ENCODE measurements around the gene MBTD1. TPM values are rescaled to one million over a fixed set of nuclear protein-coding genes. Genes with fewer than 3 reads are reported as not detected.
"Not testable (repeated sequence)": the region's sequence is repeated elsewhere in the genome, so short reads cannot be mapped to it uniquely, and the experiment has no call there.

The MBTD1 gene
- total RNA-seq, 1 experiment from 2014 or later, result 19.3 TPM

DNA sequence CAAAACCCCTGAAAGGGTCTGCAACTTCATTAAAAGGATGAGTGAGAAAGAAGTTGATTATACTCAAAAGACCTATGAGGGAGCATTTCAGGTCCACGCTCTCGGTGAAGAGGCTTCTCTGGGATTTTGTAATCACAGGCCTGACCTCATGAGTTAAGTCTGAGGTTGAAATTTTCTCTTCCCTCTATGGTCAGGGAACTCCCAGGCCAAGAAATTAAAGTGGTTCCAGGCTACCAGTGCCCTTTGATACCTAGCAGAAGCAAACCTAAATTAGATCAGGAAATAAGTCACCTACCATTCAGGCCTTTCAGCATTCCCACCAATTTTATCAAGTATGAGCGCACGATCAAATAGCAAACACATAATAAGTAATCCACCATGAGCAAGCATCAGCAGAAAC lies 27.9 kb downstream of the MBTD1 start:
- H3K4me3 ChIP-seq (ENCODE audit: insufficient read depth, low read depth, low read length), result no peak overlapping the region
- no peak for DNase-seq
- H3K27me3 ChIP-seq (ENCODE audit: control insufficient read depth, insufficient read depth, low read length), result no peaks in the 10 kb centered on the region
- H3K36me3 ChIP-seq (replicated peaks; ENCODE audit: control insufficient read depth, insufficient read depth, low read length), result no peaks in the 10 kb centered on the region

DNA sequence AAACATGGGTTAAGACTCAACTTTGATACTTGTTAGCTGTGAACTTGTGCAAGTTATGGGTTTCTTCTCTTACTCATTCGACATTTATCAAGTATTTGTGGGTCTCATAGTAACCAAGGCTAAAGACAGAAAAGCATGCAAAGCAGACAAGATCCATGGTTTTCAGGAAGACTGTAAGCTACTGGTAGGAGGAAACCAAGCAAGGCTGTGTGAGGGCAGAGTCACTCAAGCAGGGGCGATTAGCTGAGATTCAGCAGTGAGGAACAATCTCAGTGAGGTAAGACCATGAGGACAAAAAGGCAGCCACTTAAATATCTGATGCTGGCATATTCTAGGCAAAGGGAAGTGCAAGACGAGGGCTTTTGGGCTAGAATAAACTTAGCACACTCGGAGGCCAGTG lies 29.5 kb downstream of the MBTD1 start:
- H3K36me3 ChIP-seq (replicated peaks; ENCODE audit: control insufficient read depth, insufficient read depth, low read length), result peaks cover 1% of the 10 kb centered on the region; the same call in 1 of the 2 replicates
- no peak for DNase-seq
- H3K4me3 ChIP-seq (ENCODE audit: insufficient read depth, low read depth, low read length), result no peak overlapping the region
- no peaks in the 10 kb centered on the region for H3K27me3 ChIP-seq (ENCODE audit: control insufficient read depth, insufficient read depth, low read length)

DNA sequence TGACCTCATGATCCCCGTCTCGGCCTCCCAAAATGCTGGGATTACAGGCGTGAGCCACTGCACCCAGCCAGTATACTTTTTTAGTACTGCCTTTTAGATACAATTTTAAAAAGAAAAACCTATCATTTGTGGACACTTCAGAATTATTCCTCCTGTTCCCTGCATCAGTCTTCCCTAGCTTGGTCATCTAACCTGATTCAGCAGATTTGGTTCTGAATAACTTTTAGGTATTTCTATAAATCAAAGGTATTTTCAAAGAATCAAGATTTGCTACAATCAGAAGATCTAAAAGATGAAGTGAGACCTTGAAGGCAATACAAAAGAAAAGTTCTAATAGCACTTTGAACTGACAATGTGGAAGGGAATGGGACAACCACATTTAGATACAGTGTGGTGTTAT lies 30.0 kb downstream of the MBTD1 start:
- no peaks in the 10 kb centered on the region for H3K27me3 ChIP-seq (ENCODE audit: control insufficient read depth, insufficient read depth, low read length)
- DNase-seq, result no peak
- no peak overlapping the region for H3K4me3 ChIP-seq (ENCODE audit: insufficient read depth, low read depth, low read length)
- peaks cover 2% of the 10 kb centered on the region; the same call in 1 of the 2 replicates for H3K36me3 ChIP-seq (replicated peaks; ENCODE audit: control insufficient read depth, insufficient read depth, low read length)

DNA sequence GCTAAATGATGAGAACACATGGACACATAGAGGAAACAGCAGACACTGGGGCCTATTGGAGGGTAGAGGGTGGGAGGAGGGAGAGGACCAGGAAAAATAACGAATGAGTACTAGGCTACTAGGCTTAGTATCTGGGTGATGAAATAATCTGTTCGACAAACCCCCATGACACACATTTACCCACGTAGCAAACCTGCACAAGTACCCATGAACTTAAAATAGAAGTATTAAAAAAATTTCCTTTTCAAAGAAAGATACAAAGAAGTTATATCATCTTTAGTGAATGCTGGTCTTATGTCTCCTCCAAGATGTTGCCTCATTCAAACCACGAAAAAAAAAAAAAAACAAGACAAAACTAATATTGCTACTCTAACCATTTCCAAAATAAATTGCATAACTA lies 31.7 kb downstream of the MBTD1 start:
- DNase-seq, result no peak

DNA sequence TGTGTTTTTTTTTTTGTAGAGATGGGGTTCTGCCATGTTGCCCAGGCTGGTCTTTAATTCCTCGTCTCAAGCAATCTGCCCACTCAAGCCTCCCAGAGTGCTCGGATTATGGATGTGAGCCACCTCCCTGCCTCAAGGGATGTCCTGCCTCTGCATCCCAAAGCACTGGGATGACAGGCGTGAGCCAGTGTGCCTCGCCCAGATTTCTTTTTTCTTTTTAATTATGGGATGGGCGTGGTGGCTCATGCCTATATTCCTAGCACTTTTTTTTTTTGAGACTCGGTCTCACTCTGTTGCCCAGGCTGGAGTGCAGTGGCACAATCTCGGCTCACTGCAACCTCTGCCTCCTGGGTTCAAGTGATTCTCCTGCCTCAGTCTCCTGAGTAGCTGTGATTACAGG lies 34.3 kb downstream of the MBTD1 start:
- H3K27me3 ChIP-seq (ENCODE audit: control insufficient read depth, insufficient read depth, low read length); DNase-seq; H3K36me3 ChIP-seq (replicated peaks; ENCODE audit: control insufficient read depth, insufficient read depth, low read length); H3K4me3 ChIP-seq (ENCODE audit: insufficient read depth, low read depth, low read length): not testable (repeated sequence)

More for the DNA sequence above, 31.7 kb downstream of the MBTD1 start:
- no peak overlapping the region for H3K4me3 ChIP-seq (ENCODE audit: insufficient read depth, low read depth, low read length)
- H3K27me3 ChIP-seq (ENCODE audit: control insufficient read depth, insufficient read depth, low read length), result no peaks in the 10 kb centered on the region
- H3K36me3 ChIP-seq (replicated peaks; ENCODE audit: control insufficient read depth, insufficient read depth, low read length), result peaks cover 7% of the 10 kb centered on the region; the same call in 1 of the 2 replicates

DNA sequence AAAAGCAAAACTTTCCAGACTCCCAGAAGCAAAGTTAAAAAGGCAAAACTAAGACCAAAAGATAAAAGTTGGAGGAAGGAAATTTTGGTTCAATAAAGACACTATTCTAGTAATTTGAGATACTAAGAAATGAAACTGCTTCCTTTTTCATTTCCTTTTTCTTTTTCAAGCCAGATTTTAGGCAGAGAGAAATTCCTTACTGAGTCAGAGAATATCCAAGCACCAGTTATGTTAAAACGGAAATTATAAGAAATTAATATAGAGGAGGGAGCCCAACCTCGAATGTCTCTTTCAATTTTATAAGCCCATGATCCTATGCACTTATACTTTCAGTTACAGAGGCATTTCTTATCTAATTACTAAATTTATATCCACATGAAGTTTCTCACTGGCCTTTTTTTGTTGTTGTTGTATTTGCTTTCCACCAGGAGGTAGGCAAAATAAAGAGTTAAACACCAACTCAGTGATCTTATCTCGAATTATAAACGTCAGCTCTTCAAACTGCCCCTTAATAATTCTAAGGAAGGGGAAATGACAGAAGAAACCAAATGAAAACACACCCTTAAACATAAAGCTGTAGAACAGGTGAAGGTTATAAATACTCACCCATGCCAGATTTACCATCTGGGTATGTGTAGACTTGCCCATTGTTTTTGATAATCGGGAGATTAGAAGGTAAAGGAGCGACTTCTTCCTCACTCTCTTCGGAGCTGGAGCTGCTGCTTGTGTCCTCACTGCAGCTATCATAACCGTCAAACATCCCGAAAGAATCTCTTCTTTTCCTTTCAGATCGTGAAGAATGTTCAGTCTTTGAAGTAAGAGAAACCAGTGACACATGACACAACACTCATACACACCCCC lies 35.2 kb downstream of the MBTD1 start:
- Histone ChIP-seq H3K36me3 (replicated peaks; ENCODE audit: control insufficient read depth, insufficient read depth, low read length) (peaks cover 12% of the 10 kb centered on the region), H3K27me3 (ENCODE audit: control insufficient read depth, insufficient read depth, low read length) (no peaks in the 10 kb centered on the region), H3K4me3 (ENCODE audit: insufficient read depth, low read depth, low read length) (no peak overlapping the region)
- DNase-seq, result no peak

DNA sequence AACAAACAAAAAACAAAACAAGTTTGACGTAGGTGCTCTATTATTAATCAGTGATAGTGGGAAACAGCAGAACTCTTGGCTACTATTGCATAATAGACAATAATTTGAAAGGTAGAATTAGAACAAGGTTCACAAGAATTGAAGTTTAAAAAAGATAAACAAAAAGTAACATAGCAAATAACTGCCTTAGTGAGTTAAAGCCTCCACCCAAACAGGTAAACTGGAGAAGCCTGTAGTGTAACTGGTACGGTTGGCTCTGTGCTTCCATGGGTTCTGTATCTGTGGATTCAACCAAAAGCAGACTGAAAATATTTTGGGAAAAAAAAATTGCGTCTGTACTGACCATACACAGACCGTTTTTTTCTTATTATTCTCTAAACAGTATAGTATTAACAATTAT lies 38.5 kb downstream of the MBTD1 start:
- Histone ChIP-seq H3K4me3 (ENCODE audit: insufficient read depth, low read depth, low read length) (no peak overlapping the region), H3K36me3 (replicated peaks; ENCODE audit: control insufficient read depth, insufficient read depth, low read length) (peaks cover 23% of the 10 kb centered on the region), H3K27me3 (ENCODE audit: control insufficient read depth, insufficient read depth, low read length) (no peaks in the 10 kb centered on the region)
- DNase-seq, result no peak

DNA sequence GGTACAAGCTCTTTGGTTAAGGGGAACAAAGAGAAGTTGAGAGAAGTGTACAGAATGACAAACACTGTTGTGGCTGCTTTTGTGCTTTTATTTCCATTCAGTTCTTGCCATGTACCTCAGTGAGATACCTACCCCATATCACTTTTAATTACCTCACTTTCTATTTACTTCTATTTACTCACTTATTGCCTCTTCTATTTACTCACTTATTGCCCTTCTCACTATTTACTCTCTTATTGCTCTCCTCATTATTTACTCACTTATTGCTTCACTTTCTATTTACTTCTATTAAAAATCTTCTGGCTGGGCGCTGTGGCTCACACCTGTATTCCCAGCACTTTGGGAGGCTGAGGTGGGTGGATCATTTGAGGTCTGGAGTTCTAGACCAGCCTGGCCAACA lies 41.9 kb downstream of the MBTD1 start:
- H3K27me3 ChIP-seq (ENCODE audit: control insufficient read depth, insufficient read depth, low read length), result no peaks in the 10 kb centered on the region
- H3K4me3 ChIP-seq (ENCODE audit: insufficient read depth, low read depth, low read length), result no peak overlapping the region
- DNase-seq, result no peak
- peaks cover 18% of the 10 kb centered on the region for H3K36me3 ChIP-seq (replicated peaks; ENCODE audit: control insufficient read depth, insufficient read depth, low read length)

DNA sequence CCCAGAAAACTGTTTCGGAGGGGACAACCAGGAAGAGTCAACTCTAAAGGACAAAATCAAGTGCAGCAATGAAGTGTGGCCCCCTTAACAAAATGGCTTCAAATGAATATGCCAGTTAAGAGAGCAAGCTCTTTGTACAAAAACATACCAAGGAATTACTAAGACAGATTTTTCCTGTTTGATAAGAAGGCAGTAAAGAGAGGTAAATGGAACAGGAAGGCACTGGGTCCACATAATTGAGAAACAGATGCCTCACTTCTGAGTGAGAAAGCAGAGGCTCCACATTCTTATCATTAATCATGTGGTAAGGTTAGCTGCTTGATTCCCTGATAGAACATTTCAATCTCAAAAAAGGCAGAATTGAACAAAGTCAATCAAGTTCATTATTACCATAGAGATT lies 44.9 kb downstream of the MBTD1 start:
- H3K27me3 ChIP-seq (ENCODE audit: control insufficient read depth, insufficient read depth, low read length), result no peaks in the 10 kb centered on the region
- peaks cover 13% of the 10 kb centered on the region for H3K36me3 ChIP-seq (replicated peaks; ENCODE audit: control insufficient read depth, insufficient read depth, low read length)
- H3K4me3 ChIP-seq (ENCODE audit: insufficient read depth, low read depth, low read length), result no peak overlapping the region
- DNase-seq, result no peak

DNA sequence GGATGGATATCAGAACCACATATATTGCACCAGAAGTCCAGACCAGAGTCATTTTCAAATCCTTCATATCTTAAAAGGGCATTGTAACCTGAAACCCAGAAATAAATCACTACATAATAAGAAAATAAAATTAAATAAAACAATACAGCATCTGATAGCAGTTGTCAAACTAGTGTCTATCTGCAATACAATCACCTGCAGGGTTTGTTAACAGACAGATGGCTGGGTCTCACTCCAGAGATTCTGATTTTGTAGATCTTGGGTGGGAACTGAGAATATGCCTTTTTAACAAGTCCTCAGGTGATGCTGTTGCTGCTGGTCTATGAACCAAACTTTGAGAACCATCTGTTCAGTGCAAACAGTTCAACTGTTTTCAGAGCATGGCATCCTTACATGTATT lies 56.0 kb downstream of the MBTD1 start:
- DNase-seq, result no peak
- H3K36me3 ChIP-seq (replicated peaks; ENCODE audit: control insufficient read depth, insufficient read depth, low read length), result peaks cover 25% of the 10 kb centered on the region
- H3K27me3 ChIP-seq (ENCODE audit: control insufficient read depth, insufficient read depth, low read length), result no peaks in the 10 kb centered on the region
- H3K4me3 ChIP-seq (ENCODE audit: insufficient read depth, low read depth, low read length), result no peak overlapping the region

DNA sequence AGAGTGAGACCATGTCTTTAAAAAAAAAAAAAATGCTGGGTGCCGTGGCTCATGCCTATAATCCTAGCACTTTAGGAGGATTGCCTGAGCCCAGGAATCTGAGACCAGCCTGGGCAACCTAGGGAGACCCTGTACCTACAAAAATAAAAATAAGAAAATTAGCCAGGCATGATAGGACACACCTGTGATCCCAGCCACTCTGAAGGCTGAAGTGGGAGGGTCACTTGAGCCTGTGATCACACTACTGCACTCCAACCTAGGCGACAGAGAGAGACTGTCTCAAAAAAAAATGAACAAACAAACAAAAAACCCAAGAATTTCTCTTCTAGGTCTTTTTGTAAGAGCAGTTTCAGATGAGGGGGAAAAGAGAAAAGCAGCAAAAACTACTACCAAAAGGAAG lies 59.0 kb downstream of the MBTD1 start:
- Histone ChIP-seq H3K4me3 (ENCODE audit: insufficient read depth, low read depth, low read length) (no peak overlapping the region), H3K36me3 (replicated peaks; ENCODE audit: control insufficient read depth, insufficient read depth, low read length) (peaks cover 24% of the 10 kb centered on the region), H3K27me3 (ENCODE audit: control insufficient read depth, insufficient read depth, low read length) (no peaks in the 10 kb centered on the region)
- DNase-seq, result no peak

DNA sequence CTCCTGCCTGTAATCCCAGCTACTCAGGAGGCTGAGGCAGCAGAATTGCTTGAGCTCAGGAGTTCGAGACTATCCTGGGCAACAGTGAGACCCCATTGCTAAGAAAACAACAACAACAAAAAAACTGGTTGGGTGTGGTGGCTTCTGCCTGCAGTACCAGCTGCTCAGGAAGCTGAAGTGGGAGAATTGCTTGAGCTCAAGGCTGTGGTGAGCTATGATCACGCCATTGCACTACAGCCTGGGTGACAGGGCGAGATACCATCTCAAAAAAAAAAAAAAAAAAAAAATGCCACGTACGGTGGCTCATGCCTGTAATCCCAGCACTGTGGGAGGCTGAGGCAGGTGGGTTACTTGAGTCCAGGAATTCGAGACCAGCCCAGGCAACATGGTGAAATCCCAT lies 59.6 kb downstream of the MBTD1 start:
- H3K4me3 ChIP-seq (ENCODE audit: insufficient read depth, low read depth, low read length), result no peak overlapping the region
- DNase-seq, result no peak
- no peaks in the 10 kb centered on the region for H3K27me3 ChIP-seq (ENCODE audit: control insufficient read depth, insufficient read depth, low read length)
- H3K36me3 ChIP-seq (replicated peaks; ENCODE audit: control insufficient read depth, insufficient read depth, low read length), result peaks cover 23% of the 10 kb centered on the region

DNA sequence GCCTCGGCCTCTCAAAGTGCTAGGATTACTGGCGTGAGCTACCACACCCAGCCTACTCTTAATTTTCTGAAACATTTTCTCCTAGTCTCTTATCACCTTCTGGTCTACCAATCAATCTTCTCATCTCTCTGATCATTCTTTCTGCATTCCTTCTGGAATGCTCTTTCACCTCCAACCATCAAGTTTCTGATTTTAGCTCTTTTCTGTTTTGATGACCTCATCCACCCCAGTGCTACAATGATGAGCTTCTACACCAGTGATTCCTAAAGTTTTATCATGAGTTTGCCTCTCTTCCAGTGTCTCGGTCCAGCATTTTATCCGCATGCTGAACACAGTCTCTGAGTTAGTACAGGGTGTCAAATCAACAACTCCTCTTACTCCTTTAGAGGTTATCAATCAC lies 62.1 kb downstream of the MBTD1 start:
- no peaks in the 10 kb centered on the region for H3K27me3 ChIP-seq (ENCODE audit: control insufficient read depth, insufficient read depth, low read length)
- peaks cover 25% of the 10 kb centered on the region for H3K36me3 ChIP-seq (replicated peaks; ENCODE audit: control insufficient read depth, insufficient read depth, low read length)

DNA sequence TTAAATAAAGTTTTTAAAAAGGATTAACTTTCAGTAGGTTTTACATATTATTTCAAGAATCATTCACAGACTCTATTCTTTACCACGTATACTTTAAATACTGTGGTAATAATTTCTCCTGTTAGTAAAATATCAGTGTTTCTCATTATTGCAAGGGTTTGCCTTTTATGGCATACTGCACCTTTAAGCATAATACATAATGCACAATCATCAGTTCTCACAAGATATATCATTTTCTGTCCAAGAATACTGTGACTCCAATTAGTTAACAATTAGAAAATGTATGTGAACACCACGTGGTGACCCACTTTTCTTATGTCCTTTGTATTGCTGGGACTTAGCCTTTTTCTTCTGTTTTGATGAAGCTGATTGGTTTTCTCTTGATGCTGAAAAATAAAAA lies 68.0 kb downstream of the MBTD1 start:
- Histone ChIP-seq H3K36me3 (replicated peaks; ENCODE audit: control insufficient read depth, insufficient read depth, low read length) (peaks cover 20% of the 10 kb centered on the region), H3K27me3 (ENCODE audit: control insufficient read depth, insufficient read depth, low read length) (no peaks in the 10 kb centered on the region), H3K4me3 (ENCODE audit: insufficient read depth, low read depth, low read length) (no peak overlapping the region)
- DNase-seq, result no peak

More for the DNA sequence above, 62.1 kb downstream of the MBTD1 start:
- H3K4me3 ChIP-seq (ENCODE audit: insufficient read depth, low read depth, low read length), result no peak overlapping the region
- DNase-seq, result no peak

DNA sequence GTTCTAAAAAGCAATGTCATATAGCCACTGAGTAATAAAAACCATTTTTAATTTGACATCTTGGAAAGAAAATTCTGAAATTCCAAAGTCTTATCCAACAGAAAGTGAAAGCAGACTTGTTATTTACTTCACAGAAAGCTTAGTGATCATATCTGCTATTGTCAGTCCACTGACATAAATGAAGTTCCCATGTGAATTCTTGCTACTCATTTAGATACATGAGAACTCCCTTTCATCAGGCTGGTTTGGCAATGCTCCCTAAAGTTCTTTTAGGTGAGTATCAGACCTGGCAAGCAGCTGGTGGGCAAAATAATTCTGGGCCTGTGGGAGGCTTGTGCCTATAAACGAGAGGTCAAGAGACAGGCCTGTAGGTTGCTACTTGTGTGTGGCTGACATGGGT lies 70.2 kb downstream of the MBTD1 start:
- no peaks in the 10 kb centered on the region for H3K27me3 ChIP-seq (ENCODE audit: control insufficient read depth, insufficient read depth, low read length)
- H3K4me3 ChIP-seq (ENCODE audit: insufficient read depth, low read depth, low read length), result no peak overlapping the region
- H3K36me3 ChIP-seq (replicated peaks; ENCODE audit: control insufficient read depth, insufficient read depth, low read length), result peaks cover 16% of the 10 kb centered on the region
- DNase-seq, result no peak

Measured in H7 (cell line).